IMR-90 (cell line): ENCODE measurements around the gene ARHGAP24. TPM values are rescaled to one million over a fixed set of nuclear protein-coding genes. Genes with fewer than 3 reads are reported as not detected.
A peak's percentile ranks its signal among the peaks of the same experiment; 100 is the strongest.

Experiments
- ATAC-seq: fragments of 200-7000 bp; cut with Tn5 transposase; 2 replicates; pipeline ENCODE4 v1.9.1; 2020; ENCODE audit warnings: low read depth, mild to moderate bottlenecking, moderate library complexity
- Bru-seq: library from RNA; stranded (reverse); fragments of 400-500 nt; gene quantifications from one replicate; lab custom pipeline; 2021; lab: Mats Ljungman, UMichigan
- BruChase-seq, 2 experiments: library from RNA; stranded (reverse); fragments of 400-500 nt; gene quantifications; one replicate each; lab custom pipeline; 2021; lab: Mats Ljungman, UMichigan
- BruUV-seq: library from RNA; stranded (reverse); fragments of 400-500 nt; replicated peaks from 2 replicates; lab custom pipeline; 2021; lab: Mats Ljungman, UMichigan
- CTCF ChIA-PET: fragments of 300-600 bp; formaldehyde crosslinking; extraction: SDS; loops from one replicate; lab custom pipeline; 2021; ENCODE audit warnings: antibody characterized with exemption; lab: Yijun Ruan, JAX
- POLR2A ChIA-PET: fragments of 300-600 bp; sonication (Branson Sonifier 250); formaldehyde crosslinking; loops from one replicate; lab custom pipeline; 2022; ENCODE audit warnings: antibody characterized with exemption; ENCODE audit not compliant: unreplicated experiment; lab: Charles Lee
- DNase-seq: peaks from one replicate; pipeline ENCODE4 v3.0.0; 2013
- H2AFZ ChIP-seq: replicated peaks from 2 replicates; pipeline ENCODE3; 2013; ENCODE audit warnings: low read length, mild to moderate bottlenecking; ENCODE audit not compliant: poor library complexity
- H2AK5ac ChIP-seq: 2 replicates; pipeline ENCODE4 v1.6.1; 2013; ENCODE audit warnings: low read depth, low read length, inconsistent platforms
- H2AK9ac ChIP-seq: replicated peaks from 2 replicates; pipeline ENCODE3; 2013; ENCODE audit warnings: mild to moderate bottlenecking, low read depth, low read length, moderate library complexity; ENCODE audit not compliant: poor library complexity
- H2BK120ac ChIP-seq: 2 replicates; pipeline ENCODE4 v1.6.1; 2013; ENCODE audit warnings: low read depth, low read length, inconsistent platforms
- H2BK15ac ChIP-seq: 3 replicates; pipeline ENCODE4 v1.6.1; 2013; ENCODE audit warnings: low read depth, low read length, inconsistent platforms
- H2BK20ac ChIP-seq: 2 replicates; pipeline ENCODE4 v1.6.1; 2013; ENCODE audit warnings: low read depth, mild to moderate bottlenecking, inconsistent platforms, low read length, moderate library complexity
- H2BK5ac ChIP-seq: 2 replicates; pipeline ENCODE4 v1.6.1; 2013; ENCODE audit warnings: mild to moderate bottlenecking, low read depth, low read length, inconsistent platforms; ENCODE audit not compliant: poor library complexity, severe bottlenecking
- H3K14ac ChIP-seq: replicated peaks from 2 replicates; pipeline ENCODE4 v1.6.1; 2013; ENCODE audit warnings: low read depth, low read length, inconsistent platforms
- H3K18ac ChIP-seq: 2 replicates; pipeline ENCODE4 v1.6.1; 2013; ENCODE audit warnings: low read depth, low read length, control low read depth
- H3K23ac ChIP-seq: 2 replicates; pipeline ENCODE4 v1.6.1; 2013; ENCODE audit warnings: low read depth, low read length, inconsistent platforms
- H3K27ac ChIP-seq: 2 replicates; pipeline ENCODE4 v1.5.1; 2013; ENCODE audit warnings: mild to moderate bottlenecking, control low read depth, low read length; ENCODE audit not compliant: insufficient read depth
- H3K27me3 ChIP-seq: 2 replicates; pipeline ENCODE4 v1.6.1; 2013; ENCODE audit warnings: low read length; ENCODE audit not compliant: control insufficient read depth, insufficient read depth
- H3K36me3 ChIP-seq: 2 replicates; pipeline ENCODE4 v1.6.1; 2013; ENCODE audit warnings: low read length, mixed read lengths; ENCODE audit not compliant: control insufficient read depth, insufficient read depth
- H3K4ac ChIP-seq: 2 replicates; pipeline ENCODE4 v1.6.1; 2013; ENCODE audit warnings: low read depth, low read length, inconsistent platforms
- H3K4me1 ChIP-seq: 2 replicates; pipeline ENCODE4 v1.6.1; 2013; ENCODE audit warnings: low read length, mixed read lengths; ENCODE audit not compliant: control insufficient read depth, insufficient read depth
- H3K4me2 ChIP-seq: 2 replicates; pipeline ENCODE4 v1.6.1; 2013; ENCODE audit warnings: low read depth, mild to moderate bottlenecking, control low read depth, low read length, moderate library complexity
- H3K4me3 ChIP-seq: 2 replicates; pipeline ENCODE4 v1.5.1; 2013; ENCODE audit warnings: low read depth, mild to moderate bottlenecking, control low read depth, low read length, moderate library complexity; ENCODE audit not compliant: insufficient read depth
- H3K56ac ChIP-seq: 2 replicates; pipeline ENCODE4 v1.6.1; 2013; ENCODE audit warnings: low read length, inconsistent platforms; ENCODE audit not compliant: insufficient read depth; ENCODE audit errors: extremely low read depth
- H3K79me1 ChIP-seq, 2 experiments: 2 replicates each; pipeline ENCODE4 v1.6.1; 2013; ENCODE audit warnings: low read length in 2 of 2, inconsistent platforms in 1 of 2, low read depth in 1 of 2
- H3K9ac ChIP-seq: 2 replicates; pipeline ENCODE4 v1.6.1; 2013; ENCODE audit warnings: low read depth, low read length, control low read depth
- H3K9me1 ChIP-seq: 2 replicates; pipeline ENCODE4 v1.6.1; 2013; ENCODE audit warnings: low read length, inconsistent platforms; ENCODE audit not compliant: insufficient read depth
- H3K9me3 ChIP-seq: 2 replicates; pipeline ENCODE4 v1.6.1; 2013; ENCODE audit warnings: low read length; ENCODE audit not compliant: control insufficient read depth, insufficient read depth
- H4K20me1 ChIP-seq: 2 replicates; pipeline ENCODE4 v1.6.1; 2013; ENCODE audit warnings: low read length, inconsistent platforms; ENCODE audit not compliant: insufficient read depth
- H4K5ac ChIP-seq: 2 replicates; pipeline ENCODE4 v1.6.1; 2013; ENCODE audit warnings: mild to moderate bottlenecking, low read depth, low read length, control low read depth
- H4K8ac ChIP-seq, 2 experiments: 2 replicates each; pipeline ENCODE4 v1.6.1; 2013; ENCODE audit warnings: low read depth in 2 of 2, low read length in 2 of 2, control low read depth in 1 of 2, inconsistent platforms in 1 of 2
- H4K91ac ChIP-seq: 2 replicates; pipeline ENCODE4 v1.6.1; 2013; ENCODE audit warnings: low read depth, low read length, inconsistent platforms; ENCODE audit not compliant: insufficient read depth
- CHD1 ChIP-seq: IDR thresholded peaks from 2 replicates; pipeline ENCODE4 v1.6.1; 2012; ENCODE audit warnings: low read depth, low read length, improper control_type of control experiment
- FOS ChIP-seq: fragments of 150-350 bp; IDR thresholded peaks from 2 replicates; pipeline ENCODE4 v1.6.1; 2016; ENCODE audit warnings: low read depth, low read length
- MAFK ChIP-seq: IDR thresholded peaks from 2 replicates; pipeline ENCODE4 v1.6.1; 2012; ENCODE audit warnings: low read depth, low read length, improper control_type of control experiment
- MAZ ChIP-seq: IDR thresholded peaks from 2 replicates; pipeline ENCODE4 v1.6.1; 2012; ENCODE audit warnings: low read depth, mild to moderate bottlenecking, low read length, improper control_type of control experiment, moderate library complexity, borderline replicate concordance
- MXI1 ChIP-seq: IDR thresholded peaks from 2 replicates; pipeline ENCODE4 v1.6.1; 2012; ENCODE audit warnings: low read depth, mild to moderate bottlenecking, low read length, moderate library complexity, borderline replicate concordance
- NFE2L2 ChIP-seq: fragments of 150-350 bp; IDR thresholded peaks from 2 replicates; pipeline ENCODE4 v1.6.1; 2016; ENCODE audit warnings: low read depth, mild to moderate bottlenecking, low read length
- RAD21 ChIP-seq: IDR thresholded peaks from 2 replicates; pipeline ENCODE4 v1.6.1; 2012; ENCODE audit warnings: low read length, improper control_type of control experiment
- RFX5 ChIP-seq: IDR thresholded peaks from 2 replicates; pipeline ENCODE4 v1.8.0; 2012; ENCODE audit warnings: low read depth, mild to moderate bottlenecking, low read length, moderate library complexity
- SMC3 ChIP-seq: fragments of 150-350 bp; IDR thresholded peaks from 2 replicates; pipeline ENCODE4 v1.6.1; 2016; ENCODE audit warnings: low read depth, mild to moderate bottlenecking, antibody characterized with exemption, low read length, moderate library complexity
- WGBS, 2 experiments: methylation state at CpG; one replicate each; pipeline versions ENCODE4 v1.1.5 to v1.1.7; 2013; ENCODE audit warnings: missing lambda C conversion rate in 2 of 2; ENCODE audit not compliant: insufficient read length in 1 of 2; ENCODE audit errors: extremely low coverage in 2 of 2; 5-methylcytosine and 5-hydroxymethylcytosine counted together
- dilution Hi-C: fragments of 300-500 bp; cut with HindIII; formaldehyde crosslinking; loops from one replicate; pipeline ENCODE4 v1.14.3; 2018; ENCODE audit warnings: low sequenced_read_pairs; ENCODE audit not compliant: unreplicated experiment
- in situ Hi-C: fragments of 300-500 bp; cut with MboI; formaldehyde crosslinking; loops from 3 replicates; pipeline ENCODE4 v1.14.3; 2019; ENCODE audit warnings: low sequenced_read_pairs, inconsistent platforms, mixed read lengths
- intact Hi-C: fragments of 100-400 bp; cut with micrococcal nuclease; formaldehyde crosslinking; loops from 2 replicates; pipeline ENCODE4 v1.10.0; 2022
- long read RNA-seq: library from polyadenylated mRNA; unstranded; transcript quantifications from one replicate; pipeline ENCODE4 v2.0.0, GENCODE V29; 2021; ENCODE audit not compliant: unreplicated experiment
- polyA plus RNA-seq, 3 experiments: library from polyadenylated mRNA; depleted of rRNA; stranded (reverse); fragments of >200 nt; gene quantifications; 2 replicates each; pipeline ENCODE4 v1.2.3, GENCODE V29; 2012; ENCODE audit warnings: low replicate concordance in 1 of 3
- total RNA-seq: library from RNA; depleted of rRNA; stranded (reverse); fragments of >200 nt; gene quantifications from 2 replicates; pipeline ENCODE4 v1.2.3, GENCODE V29; 2012; rRNA removed
- TF ChIP-seq, protein P1 (sequence below): conservative IDR thresholded peaks from 2 replicates; pipeline ENCODE4 v1.5.1; 2012; ENCODE audit warnings: mild to moderate bottlenecking, low read depth, low read length, improper control_type of control experiment
- TF ChIP-seq, protein P2 (sequence below): fragments of 150-350 bp; IDR thresholded peaks from 2 replicates; pipeline ENCODE4 v1.6.1; 2017; ENCODE audit warnings: mild to moderate bottlenecking, antibody characterized with exemption, low read length, low read depth
- TF ChIP-seq, protein P3 (sequence below): fragments of 150-350 bp; IDR thresholded peaks from 2 replicates; pipeline ENCODE4 v1.6.1; 2016; ENCODE audit warnings: low read depth, mild to moderate bottlenecking, low read length, moderate library complexity, borderline replicate concordance

Gene ARHGAP24
- total RNA-seq (21.9 and 24.0 TPM in 2 replicates), polyA plus RNA-seq (2012; rRNA removed) (11.3 and 11.9 TPM in 2 replicates), Bru-seq, nascent RNA (percentile 53 among the genes with signal in this experiment), BruChase-seq, experiment 1, labeled RNA remaining after a 6-hour chase (percentile 33 among the genes with signal in this experiment), BruChase-seq, experiment 2, labeled RNA remaining after a 2-hour chase (percentile 38 among the genes with signal in this experiment)
- polyA plus RNA-seq (2012; cell fraction: cytosol; rRNA removed): 3.7 and 5.5 TPM in 2 replicates
- 3.1 and 16.0 TPM in 2 replicates for polyA plus RNA-seq (2012; cell fraction: nucleus; rRNA removed; ENCODE audit: low replicate concordance)
- long read RNA-seq, transcript ARHGAP24-202 (8 exons, 2,740 nt): major isoform, 11 of 14 reads
- long read RNA-seq, partial matches to known transcripts: 1 of 14 reads
- long read RNA-seq, other reads (novel, unspliced or antisense): 2 of 14 reads

DNA sequence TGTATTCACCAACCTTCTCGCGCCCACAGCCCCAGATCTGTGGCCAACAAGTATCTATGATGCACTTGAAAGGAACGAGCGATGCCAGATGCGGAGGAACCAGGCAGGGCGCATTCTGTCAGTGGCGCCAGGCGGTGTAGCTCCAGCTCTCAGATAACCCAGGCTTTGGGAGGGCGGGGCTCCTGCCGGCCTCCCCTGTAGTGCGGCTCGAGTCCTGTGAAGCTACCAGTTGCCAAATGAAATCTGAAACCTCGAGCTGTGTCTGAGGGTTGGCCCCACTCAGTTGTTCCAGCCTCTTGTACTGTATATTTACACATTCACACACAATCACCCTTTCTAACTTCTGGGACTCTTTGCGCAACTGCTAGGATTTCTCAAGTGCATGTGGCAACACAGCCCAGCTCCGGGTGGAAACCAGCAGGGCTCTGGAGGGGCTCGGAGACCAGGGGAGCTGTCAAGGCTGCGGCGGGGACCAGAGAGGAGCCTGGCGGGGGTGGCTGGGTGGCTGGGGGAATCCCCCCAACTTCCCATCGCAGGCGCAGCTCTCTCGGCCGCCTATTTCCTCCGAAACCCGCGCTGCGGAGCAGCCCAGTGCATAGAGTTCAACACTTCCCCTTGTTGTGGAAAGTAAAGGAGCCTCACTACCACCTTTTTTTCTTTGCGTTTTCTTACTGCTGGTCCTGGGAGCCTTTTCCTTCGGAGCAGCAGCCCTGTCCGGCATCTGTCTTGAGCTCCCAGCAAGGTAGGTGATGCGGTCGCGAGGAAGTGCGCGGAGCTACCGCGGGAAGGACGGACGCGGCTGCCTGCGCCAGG lies at the start of gene ARHGAP24:
ARHGAP24 (plus strand) TSS at position 333 of the 813 bp plus-strand sequence.
- Histone ChIP-seq H4K91ac (no peak within 1 kb of the TSS), H3K27me3 (peaks cover 8% of the 10 kb centered on the region), H3K9me3 (no peaks in the 10 kb centered on the region), H3K9ac (no peak within 1 kb of the TSS; the same call in 1 of the 2 replicates), H2BK5ac (no peak within 1 kb of the TSS), H3K18ac (no peak within 1 kb of the TSS), H2AFZ (peak within 1 kb of the TSS; percentile 33), H2BK15ac (no peak within 1 kb of the TSS), H2AK5ac (no peak within 1 kb of the TSS), H4K8ac (no peak within 1 kb of the TSS), H3K36me3 (no peaks in the 10 kb centered on the region), H3K9me1 (no peaks in the 10 kb centered on the region), H3K4me1 (no peaks in the 10 kb centered on the region), H3K4me2 (peak within 1 kb of the TSS; percentile 82), H3K79me1 (no peaks in the 10 kb centered on the region), H4K20me1 (no peaks in the 10 kb centered on the region), H3K56ac (no peak within 1 kb of the TSS), H2AK9ac (no peak within 1 kb of the TSS), H3K4ac (no peak within 1 kb of the TSS), H2BK20ac (no peak within 1 kb of the TSS), H3K4me3 (peak within 1 kb of the TSS; percentile 47), H3K27ac (no peak within 1 kb of the TSS), H2BK120ac (no peak within 1 kb of the TSS), H4K5ac (no peak within 1 kb of the TSS), H3K23ac (no peak within 1 kb of the TSS), H3K14ac (no peak within 1 kb of the TSS)
- in situ Hi-C loops: no loop called here
- POLR2A ChIA-PET: no interaction called here
- dilution Hi-C loops: no loop called here
- ATAC-seq: peak; percentile 96
- CTCF ChIA-PET: no interaction called here
- intact Hi-C loops: loop anchor here (5.0 kb wide), 1 partner anchor 267 kb away; no protein-coding TSS in a partner anchor
- peak; percentile 83 for DNase-seq
- no TSS peak for BruUV-seq
- 2% methylated on average over 9 of the region's 41 CpGs; no CpG with 5 or more reads in 1 of the 2 experiments for WGBS, 2 experiments
- TF ChIP-seq CHD1 (no peak), RAD21 (no peak), MAFK (no peak), SMC3 (no peak), NFE2L2 (no peak), FOS (no peak), RFX5 (no peak), MXI1 (no peak), MAZ (peak; percentile 41; the same call in 1 of the 2 replicates)
- TF ChIP-seq, protein P1, sequence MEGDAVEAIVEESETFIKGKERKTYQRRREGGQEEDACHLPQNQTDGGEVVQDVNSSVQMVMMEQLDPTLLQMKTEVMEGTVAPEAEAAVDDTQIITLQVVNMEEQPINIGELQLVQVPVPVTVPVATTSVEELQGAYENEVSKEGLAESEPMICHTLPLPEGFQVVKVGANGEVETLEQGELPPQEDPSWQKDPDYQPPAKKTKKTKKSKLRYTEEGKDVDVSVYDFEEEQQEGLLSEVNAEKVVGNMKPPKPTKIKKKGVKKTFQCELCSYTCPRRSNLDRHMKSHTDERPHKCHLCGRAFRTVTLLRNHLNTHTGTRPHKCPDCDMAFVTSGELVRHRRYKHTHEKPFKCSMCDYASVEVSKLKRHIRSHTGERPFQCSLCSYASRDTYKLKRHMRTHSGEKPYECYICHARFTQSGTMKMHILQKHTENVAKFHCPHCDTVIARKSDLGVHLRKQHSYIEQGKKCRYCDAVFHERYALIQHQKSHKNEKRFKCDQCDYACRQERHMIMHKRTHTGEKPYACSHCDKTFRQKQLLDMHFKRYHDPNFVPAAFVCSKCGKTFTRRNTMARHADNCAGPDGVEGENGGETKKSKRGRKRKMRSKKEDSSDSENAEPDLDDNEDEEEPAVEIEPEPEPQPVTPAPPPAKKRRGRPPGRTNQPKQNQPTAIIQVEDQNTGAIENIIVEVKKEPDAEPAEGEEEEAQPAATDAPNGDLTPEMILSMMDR: no peak
- TF ChIP-seq, protein P2, sequence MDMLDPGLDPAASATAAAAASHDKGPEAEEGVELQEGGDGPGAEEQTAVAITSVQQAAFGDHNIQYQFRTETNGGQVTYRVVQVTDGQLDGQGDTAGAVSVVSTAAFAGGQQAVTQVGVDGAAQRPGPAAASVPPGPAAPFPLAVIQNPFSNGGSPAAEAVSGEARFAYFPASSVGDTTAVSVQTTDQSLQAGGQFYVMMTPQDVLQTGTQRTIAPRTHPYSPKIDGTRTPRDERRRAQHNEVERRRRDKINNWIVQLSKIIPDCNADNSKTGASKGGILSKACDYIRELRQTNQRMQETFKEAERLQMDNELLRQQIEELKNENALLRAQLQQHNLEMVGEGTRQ: no peak
- TF ChIP-seq, protein P3, sequence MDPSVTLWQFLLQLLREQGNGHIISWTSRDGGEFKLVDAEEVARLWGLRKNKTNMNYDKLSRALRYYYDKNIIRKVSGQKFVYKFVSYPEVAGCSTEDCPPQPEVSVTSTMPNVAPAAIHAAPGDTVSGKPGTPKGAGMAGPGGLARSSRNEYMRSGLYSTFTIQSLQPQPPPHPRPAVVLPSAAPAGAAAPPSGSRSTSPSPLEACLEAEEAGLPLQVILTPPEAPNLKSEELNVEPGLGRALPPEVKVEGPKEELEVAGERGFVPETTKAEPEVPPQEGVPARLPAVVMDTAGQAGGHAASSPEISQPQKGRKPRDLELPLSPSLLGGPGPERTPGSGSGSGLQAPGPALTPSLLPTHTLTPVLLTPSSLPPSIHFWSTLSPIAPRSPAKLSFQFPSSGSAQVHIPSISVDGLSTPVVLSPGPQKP: no peak
